ENCODE data around the gene CALU. TPM values are rescaled to one million over a fixed set of nuclear protein-coding genes. Genes with fewer than 3 reads are reported as not detected.

The CALU gene
- total RNA-seq, 1 donor from 2014 or later, result 516 TPM

DNA sequence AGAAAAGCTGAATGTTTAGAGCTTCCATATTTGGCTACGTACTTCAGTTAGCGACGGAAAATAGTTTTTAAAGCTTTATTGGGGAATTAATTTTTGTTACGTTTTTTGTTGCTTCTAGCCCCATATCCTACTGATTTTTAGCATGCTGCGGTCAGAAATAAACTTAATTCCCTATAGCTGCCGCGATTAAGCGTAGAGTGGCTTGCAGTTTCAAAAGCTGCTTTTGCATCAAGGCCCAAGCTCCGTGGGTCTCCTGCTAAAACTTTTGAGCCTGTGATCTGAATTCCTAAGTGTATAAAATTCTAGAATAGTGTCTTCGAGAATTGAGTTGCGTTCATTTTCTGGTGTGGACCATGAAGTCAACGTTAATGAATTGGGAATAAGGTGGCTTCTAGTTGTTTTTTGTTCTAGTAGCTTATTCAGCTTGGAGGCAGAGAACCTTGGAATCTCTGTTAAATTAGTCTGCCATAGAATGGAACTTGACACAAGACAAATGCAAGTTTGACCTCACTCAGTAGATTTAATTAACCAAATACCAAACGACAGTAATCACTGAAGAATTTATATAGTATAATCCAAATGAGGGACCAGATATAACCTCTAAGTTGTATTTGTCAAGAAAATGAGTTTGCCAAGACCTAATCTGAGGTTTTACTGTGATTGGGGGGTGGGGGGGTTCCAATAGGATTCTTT lies 977 bp downstream of the CALU start:
- H3K27ac Mint-ChIP-seq (ENCODE audit: unreplicated experiment), result peak overlapping the region; percentile 97
- H3K4me1 Mint-ChIP-seq (ENCODE audit: unreplicated experiment), result peaks cover 55% of the 10 kb centered on the region
- peak overlapping the region; percentile 91 for H3K4me3 Mint-ChIP-seq (ENCODE audit: unreplicated experiment)
- no peak for DNase-seq (ENCODE audit: extremely low spot score, unreplicated experiment)
- H3K36me3 Mint-ChIP-seq (ENCODE audit: unreplicated experiment), result peaks cover 6% of the 10 kb centered on the region
- H3K27me3 Mint-ChIP-seq (ENCODE audit: unreplicated experiment), result no peaks in the 10 kb centered on the region
- no peaks in the 10 kb centered on the region for H3K9me3 Mint-ChIP-seq (ENCODE audit: unreplicated experiment)
- TF ChIP-seq CTCF (IDR thresholded peaks at IDR 0.05), result no peak

GRCh38 chr7:128740996-128741395 lies 1.8 kb downstream of the CALU start:
- Mint-ChIP-seq H3K4me3 (ENCODE audit: unreplicated experiment) (peak overlapping the region; percentile 91), H3K27me3 (ENCODE audit: unreplicated experiment) (no peaks in the 10 kb centered on the region), H3K36me3 (ENCODE audit: unreplicated experiment) (peaks cover 12% of the 10 kb centered on the region), H3K9me3 (ENCODE audit: unreplicated experiment) (no peaks in the 10 kb centered on the region), H3K4me1 (ENCODE audit: unreplicated experiment) (peaks cover 63% of the 10 kb centered on the region), H3K27ac (ENCODE audit: unreplicated experiment) (peak overlapping the region; percentile 97)
- DNase-seq (ENCODE audit: extremely low spot score, unreplicated experiment), result no peak
- TF ChIP-seq CTCF (IDR thresholded peaks at IDR 0.05), result no peak

DNA sequence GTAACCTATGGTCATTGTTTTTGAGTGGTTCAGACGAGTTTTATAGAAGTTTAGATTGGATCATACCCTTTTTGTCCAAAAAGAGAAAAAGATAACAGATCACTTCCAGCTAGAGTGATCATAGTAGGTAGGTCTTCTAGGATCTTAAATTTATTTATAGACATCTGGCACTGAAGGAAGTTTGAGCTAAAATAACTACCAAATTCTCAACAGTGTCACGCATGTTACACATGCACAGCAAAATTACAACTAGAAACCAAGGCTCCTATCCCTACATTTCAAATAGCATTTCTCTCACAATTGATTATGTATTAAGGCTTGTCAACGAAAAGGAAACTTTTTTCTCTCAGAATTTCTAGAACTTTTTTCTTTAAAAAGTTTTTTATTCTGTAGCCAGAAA lies 2.3 kb downstream of the CALU start:
- H3K27me3 Mint-ChIP-seq (ENCODE audit: unreplicated experiment), result no peaks in the 10 kb centered on the region
- peaks cover 12% of the 10 kb centered on the region for H3K36me3 Mint-ChIP-seq (ENCODE audit: unreplicated experiment)
- H3K4me1 Mint-ChIP-seq (ENCODE audit: unreplicated experiment), result peaks cover 64% of the 10 kb centered on the region
- H3K27ac Mint-ChIP-seq (ENCODE audit: unreplicated experiment), result peak overlapping the region; percentile 97
- TF ChIP-seq CTCF (IDR thresholded peaks at IDR 0.05), result no peak
- no peak for DNase-seq (ENCODE audit: extremely low spot score, unreplicated experiment)
- H3K4me3 Mint-ChIP-seq (ENCODE audit: unreplicated experiment), result peak overlapping the region; percentile 91
- no peaks in the 10 kb centered on the region for H3K9me3 Mint-ChIP-seq (ENCODE audit: unreplicated experiment)

DNA sequence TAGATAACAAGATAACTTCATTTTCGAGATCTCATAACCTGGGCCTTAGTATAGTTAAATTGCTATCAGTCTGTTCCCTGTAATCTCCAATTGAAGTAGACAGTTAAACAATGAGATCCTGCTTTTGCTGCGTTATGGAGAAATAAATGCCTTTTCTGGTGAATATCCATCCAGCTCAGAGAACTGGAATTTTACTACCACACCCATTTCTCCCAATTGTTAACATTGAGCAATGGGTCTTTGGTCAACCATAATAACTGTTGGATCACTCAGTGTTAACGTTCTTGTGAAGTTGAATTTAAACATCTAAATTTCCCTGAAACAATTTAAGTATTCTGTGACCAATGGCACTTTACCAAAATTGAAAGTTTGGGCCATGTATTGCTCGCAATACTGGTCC lies 3.0 kb downstream of the CALU start:
- peaks cover 15% of the 10 kb centered on the region for H3K36me3 Mint-ChIP-seq (ENCODE audit: unreplicated experiment)
- H3K27ac Mint-ChIP-seq (ENCODE audit: unreplicated experiment), result peak overlapping the region; percentile 97
- peaks cover 69% of the 10 kb centered on the region for H3K4me1 Mint-ChIP-seq (ENCODE audit: unreplicated experiment)

More for the DNA sequence above, 3.0 kb downstream of the CALU start:
- no peak for DNase-seq (ENCODE audit: extremely low spot score, unreplicated experiment)
- H3K9me3 Mint-ChIP-seq (ENCODE audit: unreplicated experiment), result no peaks in the 10 kb centered on the region
- H3K4me3 Mint-ChIP-seq (ENCODE audit: unreplicated experiment), result peak overlapping the region; percentile 58
- H3K27me3 Mint-ChIP-seq (ENCODE audit: unreplicated experiment), result no peaks in the 10 kb centered on the region
- TF ChIP-seq CTCF (IDR thresholded peaks at IDR 0.05), result no peak
